ENCODE measurements around the gene SRSF2. TPM values are rescaled to one million over a fixed set of nuclear protein-coding genes. Genes with fewer than 3 reads are reported as not detected.

Gene SRSF2
- total and polyA plus RNA-seq, 7 donors = 57.9 to 135 (median 108) TPM

DNA sequence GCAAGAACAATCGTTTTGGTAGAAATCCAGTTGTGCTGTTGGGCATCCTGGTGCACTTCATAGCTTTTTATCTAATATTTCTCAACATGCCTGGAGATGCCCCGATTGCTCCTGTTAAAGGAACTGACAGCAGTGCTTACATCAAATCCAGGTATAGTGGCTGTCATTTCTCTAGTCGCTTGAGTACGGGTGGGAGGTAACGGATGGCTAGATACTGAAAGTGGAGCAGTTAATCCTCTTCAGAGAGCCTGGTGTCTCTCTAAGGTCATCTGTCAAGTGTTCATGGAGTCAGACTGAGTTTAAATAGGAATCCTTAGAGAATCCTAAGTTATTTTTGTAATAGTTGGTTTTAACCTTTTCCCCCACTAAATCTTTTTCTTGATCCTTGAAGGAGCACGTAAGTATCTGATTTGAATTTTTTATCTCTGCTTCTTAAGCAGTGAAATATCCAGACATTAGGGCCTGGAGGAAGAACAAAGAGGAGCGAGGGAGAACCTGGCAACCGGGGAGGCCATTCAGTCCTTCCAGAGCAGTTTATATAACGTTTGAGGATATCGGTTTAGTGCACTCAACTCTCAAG is 38.0 kb upstream of the SRSF2 start:
- no peak overlapping the region for H3K4me3 ChIP-seq
- H3K27me3 ChIP-seq (ENCODE audit: insufficient read depth in 3 of 3, low read length in 2 of 3) = no peaks in the 10 kb centered on the region
- 83 to 86% (median 84%) methylated on average over 10 of the region's 10 CpGs for WGBS, 3 donors
- ATAC-seq (no peak), DNase-seq (no peak)
- peaks cover 11 to 98% of the 10 kb centered on the region in 2 donors for H3K36me3 ChIP-seq (ENCODE audit: insufficient read depth in 1 of 2, low read depth in 1 of 2)
- no peaks in the 10 kb centered on the region for H3K9me3 ChIP-seq
- TF ChIP-seq, protein P1, sequence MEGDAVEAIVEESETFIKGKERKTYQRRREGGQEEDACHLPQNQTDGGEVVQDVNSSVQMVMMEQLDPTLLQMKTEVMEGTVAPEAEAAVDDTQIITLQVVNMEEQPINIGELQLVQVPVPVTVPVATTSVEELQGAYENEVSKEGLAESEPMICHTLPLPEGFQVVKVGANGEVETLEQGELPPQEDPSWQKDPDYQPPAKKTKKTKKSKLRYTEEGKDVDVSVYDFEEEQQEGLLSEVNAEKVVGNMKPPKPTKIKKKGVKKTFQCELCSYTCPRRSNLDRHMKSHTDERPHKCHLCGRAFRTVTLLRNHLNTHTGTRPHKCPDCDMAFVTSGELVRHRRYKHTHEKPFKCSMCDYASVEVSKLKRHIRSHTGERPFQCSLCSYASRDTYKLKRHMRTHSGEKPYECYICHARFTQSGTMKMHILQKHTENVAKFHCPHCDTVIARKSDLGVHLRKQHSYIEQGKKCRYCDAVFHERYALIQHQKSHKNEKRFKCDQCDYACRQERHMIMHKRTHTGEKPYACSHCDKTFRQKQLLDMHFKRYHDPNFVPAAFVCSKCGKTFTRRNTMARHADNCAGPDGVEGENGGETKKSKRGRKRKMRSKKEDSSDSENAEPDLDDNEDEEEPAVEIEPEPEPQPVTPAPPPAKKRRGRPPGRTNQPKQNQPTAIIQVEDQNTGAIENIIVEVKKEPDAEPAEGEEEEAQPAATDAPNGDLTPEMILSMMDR (IDR thresholded peaks at IDR 0.05) = no peak
- H3K4me1 ChIP-seq = no peaks in the 10 kb centered on the region
- H3K27ac ChIP-seq = no peak overlapping the region
- intact Hi-C loops (cut with DNase I) = no loop called here

GRCh38 chr17:76772842-76773525 is 35.9 kb upstream of the SRSF2 start:
- H3K27me3 ChIP-seq (ENCODE audit: insufficient read depth in 3 of 3, low read length in 2 of 3) = no peaks in the 10 kb centered on the region
- ATAC-seq (peak in 2 of 4 donors; percentile 27 to 35), DNase-seq (no peak)
- intact Hi-C loops (cut with DNase I) = no loop called here
- TF ChIP-seq, protein P1 (IDR thresholded peaks at IDR 0.05) = no peak
- H3K27ac ChIP-seq = no peak overlapping the region
- H3K4me3 ChIP-seq = no peak overlapping the region
- 61 to 64% (median 62%) methylated on average over 6 of the region's 6 CpGs for WGBS, 3 donors
- no peaks in the 10 kb centered on the region for H3K9me3 ChIP-seq
- no peaks in the 10 kb centered on the region for H3K4me1 ChIP-seq
- peaks cover 7 to 98% of the 10 kb centered on the region in 2 donors for H3K36me3 ChIP-seq (ENCODE audit: insufficient read depth in 1 of 2, low read depth in 1 of 2)

GRCh38 chr17:76758570-76758969 is 21.4 kb upstream of the SRSF2 start:
- intact Hi-C loops (cut with DNase I) = no loop called here
- ATAC-seq = no peak
- H3K36me3 ChIP-seq (ENCODE audit: insufficient read depth in 1 of 2, low read depth in 1 of 2) = peaks cover 4 to 73% of the 10 kb centered on the region in 2 donors

GRCh38 chr17:76757256-76757655 is 20.1 kb upstream of the SRSF2 start:
- no peak overlapping the region for H3K4me3 ChIP-seq
- H3K4me1 ChIP-seq = no peaks in the 10 kb centered on the region
- DNase-seq (no peak), ATAC-seq (no peak)
- intact Hi-C loops (cut with DNase I) = no loop called here
- H3K27ac ChIP-seq = no peak overlapping the region
- WGBS, 3 donors = 92 to 95% (median 95%) methylated on average over 5 of the region's 5 CpGs
- H3K9me3 ChIP-seq = no peaks in the 10 kb centered on the region
- no peaks in the 10 kb centered on the region for H3K27me3 ChIP-seq (ENCODE audit: insufficient read depth in 3 of 3, low read length in 2 of 3)
- H3K36me3 ChIP-seq (ENCODE audit: insufficient read depth in 1 of 2, low read depth in 1 of 2) = peaks cover 4 to 86% of the 10 kb centered on the region in 2 donors
- TF ChIP-seq, protein P1 (IDR thresholded peaks at IDR 0.05) = no peak

More at GRCh38 chr17:76758570-76758969, 21.4 kb upstream of the SRSF2 start:
- no peak for DNase-seq
- Histone ChIP-seq H3K27me3 (ENCODE audit: insufficient read depth in 3 of 3, low read length in 2 of 3) (no peaks in the 10 kb centered on the region), H3K9me3 (no peaks in the 10 kb centered on the region), H3K4me3 (no peak overlapping the region), H3K27ac (no peak overlapping the region), H3K4me1 (no peaks in the 10 kb centered on the region)
- WGBS, 3 donors = 95 to 99% (median 96%) methylated on average over 3 of the region's 3 CpGs
- TF ChIP-seq, protein P1 (IDR thresholded peaks at IDR 0.05) = no peak
